BE2C (cell line): ENCODE measurements around the gene PHACTR4.
A peak's percentile ranks its signal among the peaks of the same experiment; 100 is the strongest.
"Not testable (repeated sequence)": the region's sequence is repeated elsewhere in the genome, so short reads cannot be mapped to it uniquely, and the experiment has no call there.

Experiments used
- DNase-seq: peaks from one replicate; pipeline ENCODE4 v3.0.0-alpha.2; 2020
- H3K27me3 ChIP-seq: fragments of 250-450 bp; sonication (Bioruptor Pico); 2 replicates; pipeline ENCODE4 v1.5.1; 2020; ENCODE audit warnings: mild to moderate bottlenecking
- H3K36me3 ChIP-seq: fragments of 250-450 bp; sonication (Bioruptor Pico); 2 replicates; pipeline ENCODE4 v1.5.1; 2020; ENCODE audit warnings: mild to moderate bottlenecking
- H3K4me1 ChIP-seq: fragments of 250-450 bp; sonication (Bioruptor Pico); 2 replicates; pipeline ENCODE4 v1.5.1; 2020
- H3K4me3 ChIP-seq: 2 replicates; pipeline ENCODE4 v1.5.1; 2011; ENCODE audit warnings: low read depth, low read length
- H3K9me3 ChIP-seq: fragments of 250-450 bp; sonication (Bioruptor Pico); 2 replicates; pipeline ENCODE4 v1.5.1; 2020
- TF ChIP-seq, protein P1 (sequence below): IDR thresholded peaks from 2 replicates; pipeline ENCODE4 v1.5.1; 2012; ENCODE audit warnings: mild to moderate bottlenecking, low read depth, low read length

The PHACTR4 gene

DNA sequence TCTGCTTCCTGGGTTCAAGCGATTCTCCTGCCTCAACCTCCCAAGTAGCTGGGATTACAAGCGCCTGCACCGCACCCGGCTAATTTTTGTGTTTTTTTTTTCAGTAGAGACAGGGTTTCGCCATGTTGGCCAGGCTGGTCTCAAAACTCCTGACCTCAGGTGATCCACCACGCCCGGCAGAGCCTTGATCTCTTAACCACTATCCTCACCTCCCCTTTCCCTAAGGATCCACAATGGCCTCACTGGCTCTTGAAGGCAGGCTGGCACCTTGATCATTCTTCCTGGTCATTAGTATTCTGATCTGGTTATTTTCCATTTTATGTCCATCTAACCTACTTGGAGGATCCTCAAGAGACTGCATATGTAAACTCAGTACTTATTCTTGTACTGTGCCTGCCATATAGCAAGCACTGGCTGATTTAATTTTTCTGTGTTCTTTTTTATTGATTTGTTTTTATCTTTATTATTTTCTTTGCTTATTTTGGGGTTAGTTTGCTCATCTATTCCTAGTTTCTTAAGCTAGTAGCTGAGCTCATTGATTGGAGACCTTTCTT is 142.6 kb downstream of the PHACTR4 start:
- Histone ChIP-seq H3K9me3 (no peaks in the 10 kb centered on the region), H3K4me1 (no peaks in the 10 kb centered on the region), H3K4me3 (no peak overlapping the region), H3K36me3 (peaks cover 62% of the 10 kb centered on the region), H3K27me3 (no peaks in the 10 kb centered on the region)
- TF ChIP-seq, protein P1, sequence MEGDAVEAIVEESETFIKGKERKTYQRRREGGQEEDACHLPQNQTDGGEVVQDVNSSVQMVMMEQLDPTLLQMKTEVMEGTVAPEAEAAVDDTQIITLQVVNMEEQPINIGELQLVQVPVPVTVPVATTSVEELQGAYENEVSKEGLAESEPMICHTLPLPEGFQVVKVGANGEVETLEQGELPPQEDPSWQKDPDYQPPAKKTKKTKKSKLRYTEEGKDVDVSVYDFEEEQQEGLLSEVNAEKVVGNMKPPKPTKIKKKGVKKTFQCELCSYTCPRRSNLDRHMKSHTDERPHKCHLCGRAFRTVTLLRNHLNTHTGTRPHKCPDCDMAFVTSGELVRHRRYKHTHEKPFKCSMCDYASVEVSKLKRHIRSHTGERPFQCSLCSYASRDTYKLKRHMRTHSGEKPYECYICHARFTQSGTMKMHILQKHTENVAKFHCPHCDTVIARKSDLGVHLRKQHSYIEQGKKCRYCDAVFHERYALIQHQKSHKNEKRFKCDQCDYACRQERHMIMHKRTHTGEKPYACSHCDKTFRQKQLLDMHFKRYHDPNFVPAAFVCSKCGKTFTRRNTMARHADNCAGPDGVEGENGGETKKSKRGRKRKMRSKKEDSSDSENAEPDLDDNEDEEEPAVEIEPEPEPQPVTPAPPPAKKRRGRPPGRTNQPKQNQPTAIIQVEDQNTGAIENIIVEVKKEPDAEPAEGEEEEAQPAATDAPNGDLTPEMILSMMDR: no peak
- DNase-seq: no peak

DNA sequence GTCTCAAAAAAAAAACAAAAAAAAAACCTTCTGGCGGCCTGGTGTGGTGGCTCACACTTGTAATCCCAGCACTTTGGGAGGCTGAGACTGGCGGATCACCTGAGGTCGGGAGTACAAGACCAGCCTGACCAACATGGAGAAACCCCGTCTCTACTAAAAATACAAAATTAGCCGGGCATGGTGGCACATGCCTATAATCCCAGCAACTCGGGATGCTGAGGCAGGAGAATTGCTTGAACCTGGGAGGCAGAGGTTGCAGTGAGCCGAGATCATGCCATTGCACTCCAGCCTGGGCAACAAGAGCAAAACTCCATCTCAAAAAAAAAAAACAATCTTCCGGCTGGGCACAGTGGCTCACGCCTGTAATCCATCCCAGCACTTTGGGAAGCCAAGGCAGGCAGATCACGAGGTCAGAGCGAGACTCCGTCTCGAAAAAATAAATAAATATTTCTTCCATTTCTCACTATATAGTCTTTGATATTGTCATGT is 144.9 kb downstream of the PHACTR4 start:
- not testable (repeated sequence) for DNase-seq, H3K9me3 ChIP-seq, H3K27me3 ChIP-seq, H3K4me3 ChIP-seq, H3K4me1 ChIP-seq
- H3K36me3 ChIP-seq: peaks cover 39% of the 10 kb centered on the region

DNA sequence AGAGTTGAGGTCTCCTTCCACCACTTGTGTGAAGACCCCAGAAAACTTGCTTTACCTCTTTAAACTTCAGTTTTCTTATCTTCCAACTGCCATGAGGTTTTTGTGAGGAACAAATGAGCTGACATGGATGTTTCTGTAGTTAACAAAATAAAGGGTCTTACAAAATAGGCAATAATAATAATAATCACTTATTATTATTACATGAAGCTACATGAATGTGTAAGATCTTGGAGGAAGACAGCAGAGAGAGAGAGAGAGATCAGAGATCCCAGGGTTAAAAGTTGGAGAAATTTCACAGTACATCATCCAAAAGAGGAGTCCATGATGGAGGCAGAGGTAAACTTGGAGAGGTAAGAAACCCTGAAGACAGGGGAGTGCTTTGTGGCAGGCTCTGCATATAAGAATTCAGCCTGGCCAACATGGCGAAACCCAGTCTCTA is 147.0 kb downstream of the PHACTR4 start:
- H3K9me3 ChIP-seq: no peaks in the 10 kb centered on the region
- no peaks in the 10 kb centered on the region for H3K27me3 ChIP-seq
- TF ChIP-seq, protein P1: no peak
- peaks cover 27% of the 10 kb centered on the region for H3K36me3 ChIP-seq
- no peak overlapping the region for H3K4me3 ChIP-seq
- H3K4me1 ChIP-seq: no peaks in the 10 kb centered on the region; the same call in 1 of the 2 replicates
- DNase-seq: no peak

DNA sequence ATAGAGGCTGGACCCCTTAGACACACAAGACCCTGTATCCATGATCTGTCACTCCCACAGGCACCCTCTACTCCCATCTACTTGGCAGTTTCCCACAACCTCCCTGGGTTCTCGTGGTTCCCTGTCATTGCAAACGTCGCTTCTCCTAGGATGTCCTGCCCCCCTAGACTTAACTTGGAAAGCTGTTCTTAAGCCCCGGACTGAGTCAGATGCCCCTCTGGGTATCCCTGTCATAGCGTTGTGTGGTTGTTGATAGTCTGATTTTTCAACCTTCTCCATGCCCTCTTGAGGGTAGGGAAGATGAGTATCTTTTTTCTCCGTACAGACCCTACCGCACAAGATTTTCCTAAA is 148.1 kb downstream of the PHACTR4 start:
- no peak for DNase-seq
- Histone ChIP-seq H3K27me3 (no peaks in the 10 kb centered on the region), H3K4me3 (peak overlapping the region; percentile 56), H3K36me3 (peaks cover 16% of the 10 kb centered on the region), H3K4me1 (no peaks in the 10 kb centered on the region; the same call in 1 of the 2 replicates), H3K9me3 (no peaks in the 10 kb centered on the region)
- TF ChIP-seq, protein P1: no peak

DNA sequence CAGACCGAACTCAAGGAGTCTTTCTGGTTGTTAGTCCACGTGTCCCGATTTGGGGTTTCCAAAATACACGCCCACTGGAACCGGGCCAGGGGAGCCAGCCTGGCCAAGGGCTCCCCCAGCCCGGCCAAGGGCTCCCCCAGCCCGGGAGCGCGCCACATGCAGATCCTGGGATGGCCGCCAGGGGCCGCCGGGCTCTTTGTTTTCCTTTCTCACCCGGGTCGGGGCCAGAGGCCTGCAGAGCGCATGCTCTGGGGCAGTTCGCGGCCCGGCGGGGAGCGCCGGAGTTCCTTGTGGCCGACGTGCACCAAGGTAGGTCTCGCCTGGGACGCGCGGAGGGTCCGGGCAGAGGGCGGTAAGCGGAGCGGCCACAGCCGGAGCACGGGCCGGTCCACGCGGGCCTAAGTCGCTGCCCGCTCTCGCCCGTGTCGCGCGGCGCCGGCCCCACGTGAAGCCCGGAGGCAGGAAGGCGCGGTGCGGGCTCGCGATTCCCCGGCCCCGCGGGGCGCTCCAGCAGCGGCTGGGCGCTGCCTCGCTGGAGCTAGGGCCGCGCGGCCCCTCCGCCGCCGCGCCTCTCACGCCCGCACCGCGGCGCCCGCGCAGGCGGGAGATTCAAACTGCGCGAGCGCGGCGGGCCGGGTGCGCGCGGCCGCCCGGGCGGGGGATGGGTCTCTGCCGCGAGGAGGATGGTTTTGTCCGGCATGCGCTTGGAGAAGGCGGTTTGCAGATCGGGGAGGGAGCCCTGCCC is 148.6 kb downstream of the PHACTR4 start:
- H3K27me3 ChIP-seq: no peaks in the 10 kb centered on the region
- H3K4me3 ChIP-seq: peak overlapping the region; percentile 75
- H3K36me3 ChIP-seq: peaks cover 11% of the 10 kb centered on the region
- DNase-seq: peak; percentile 87
- TF ChIP-seq, protein P1: peak; percentile 62
- no peaks in the 10 kb centered on the region for H3K9me3 ChIP-seq
- no peaks in the 10 kb centered on the region; the same call in 1 of the 2 replicates for H3K4me1 ChIP-seq

DNA sequence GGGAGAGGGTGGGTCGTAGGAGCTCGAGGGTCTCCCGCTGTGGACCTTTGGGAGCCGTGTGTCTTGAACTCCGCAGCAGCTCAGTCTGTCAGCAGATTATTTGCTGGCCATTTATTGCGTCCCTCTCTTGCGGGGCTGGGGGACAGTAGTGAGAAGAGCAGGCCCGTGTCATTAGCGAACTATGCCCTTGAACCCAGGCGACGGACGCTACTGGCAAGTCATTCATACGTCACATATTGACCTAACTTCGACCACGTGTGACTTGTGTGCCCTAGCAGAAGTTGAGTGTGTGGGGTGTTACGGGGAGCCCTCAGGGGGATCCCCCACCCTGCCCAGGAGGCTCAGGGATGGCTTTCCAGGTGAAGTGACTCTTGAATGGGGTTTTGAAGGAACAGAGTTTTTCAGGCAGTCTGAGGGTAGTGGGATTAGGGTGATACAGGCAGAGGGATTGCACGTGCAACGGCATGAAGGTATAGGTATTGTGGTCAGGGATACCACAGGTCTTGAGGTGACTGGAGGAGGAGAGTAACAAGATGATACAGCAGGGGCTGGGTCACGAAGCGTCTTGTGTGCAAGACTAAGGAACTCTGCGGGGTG is 149.3 kb downstream of the PHACTR4 start:
- no peaks in the 10 kb centered on the region; the same call in none of the 2 replicates for H3K4me1 ChIP-seq
- peak overlapping the region; percentile 75 for H3K4me3 ChIP-seq
- H3K9me3 ChIP-seq: no peaks in the 10 kb centered on the region
- H3K36me3 ChIP-seq: peaks cover 14% of the 10 kb centered on the region
- H3K27me3 ChIP-seq: no peaks in the 10 kb centered on the region
- no peak for DNase-seq
- TF ChIP-seq, protein P1: no peak
